HG03432 (cell line): ENCODE results near the gene SSH3.
"Not testable (repeated sequence)": the region's sequence is repeated elsewhere in the genome, so short reads cannot be mapped to it uniquely, and the experiment has no call there.

ENCODE experiments used
- ATAC-seq: cut with Tn5 transposase; IDR thresholded peaks from one replicate; pipeline ENCODE4 v1.9.1; 2021; ENCODE audit warnings: mild to moderate bottlenecking, moderate library complexity; ENCODE audit not compliant: unreplicated experiment

SSH3 gene, protein sequence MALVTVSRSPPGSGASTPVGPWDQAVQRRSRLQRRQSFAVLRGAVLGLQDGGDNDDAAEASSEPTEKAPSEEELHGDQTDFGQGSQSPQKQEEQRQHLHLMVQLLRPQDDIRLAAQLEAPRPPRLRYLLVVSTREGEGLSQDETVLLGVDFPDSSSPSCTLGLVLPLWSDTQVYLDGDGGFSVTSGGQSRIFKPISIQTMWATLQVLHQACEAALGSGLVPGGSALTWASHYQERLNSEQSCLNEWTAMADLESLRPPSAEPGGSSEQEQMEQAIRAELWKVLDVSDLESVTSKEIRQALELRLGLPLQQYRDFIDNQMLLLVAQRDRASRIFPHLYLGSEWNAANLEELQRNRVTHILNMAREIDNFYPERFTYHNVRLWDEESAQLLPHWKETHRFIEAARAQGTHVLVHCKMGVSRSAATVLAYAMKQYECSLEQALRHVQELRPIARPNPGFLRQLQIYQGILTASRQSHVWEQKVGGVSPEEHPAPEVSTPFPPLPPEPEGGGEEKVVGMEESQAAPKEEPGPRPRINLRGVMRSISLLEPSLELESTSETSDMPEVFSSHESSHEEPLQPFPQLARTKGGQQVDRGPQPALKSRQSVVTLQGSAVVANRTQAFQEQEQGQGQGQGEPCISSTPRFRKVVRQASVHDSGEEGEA

DNA sequence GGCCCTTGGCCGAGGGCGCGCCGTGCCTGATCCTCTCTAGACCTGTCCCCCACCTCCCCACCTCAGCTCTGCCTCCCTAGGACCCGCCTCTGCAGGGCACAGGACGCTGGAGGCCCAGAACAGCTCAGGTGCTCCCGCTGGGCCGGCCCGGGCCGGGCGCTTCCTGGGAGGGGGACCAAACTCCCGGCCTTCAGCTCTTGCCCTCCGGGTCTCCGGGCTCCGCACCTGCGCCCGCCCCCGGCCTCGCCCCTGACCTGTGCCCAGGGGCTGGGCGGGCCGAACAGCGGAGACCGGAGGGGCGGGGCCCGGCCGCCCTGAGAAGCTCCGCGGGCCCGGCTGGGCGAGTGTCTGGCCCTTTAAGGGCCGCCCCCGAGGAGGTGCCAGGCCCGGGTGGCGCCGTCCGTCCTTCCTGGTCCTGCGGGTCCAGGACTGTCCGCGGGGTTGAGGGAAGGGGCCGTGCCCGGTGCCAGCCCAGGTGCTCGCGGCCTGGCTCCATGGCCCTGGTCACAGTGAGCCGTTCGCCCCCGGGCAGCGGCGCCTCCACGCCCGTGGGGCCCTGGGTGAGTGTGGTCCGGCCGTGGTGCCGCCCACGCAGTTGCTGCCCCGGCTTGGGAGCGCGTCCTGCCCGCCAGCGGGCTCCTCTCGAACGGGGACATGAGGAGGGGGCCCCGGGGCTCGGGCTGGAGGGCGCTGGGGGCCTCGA, at the start of gene SSH3:
TSS of gene SSH3 (plus strand) at position 399 of the 703 bp plus-strand sequence. CDS start at position 495, 96 bp downstream.
- ATAC-seq: no peak

DNA sequence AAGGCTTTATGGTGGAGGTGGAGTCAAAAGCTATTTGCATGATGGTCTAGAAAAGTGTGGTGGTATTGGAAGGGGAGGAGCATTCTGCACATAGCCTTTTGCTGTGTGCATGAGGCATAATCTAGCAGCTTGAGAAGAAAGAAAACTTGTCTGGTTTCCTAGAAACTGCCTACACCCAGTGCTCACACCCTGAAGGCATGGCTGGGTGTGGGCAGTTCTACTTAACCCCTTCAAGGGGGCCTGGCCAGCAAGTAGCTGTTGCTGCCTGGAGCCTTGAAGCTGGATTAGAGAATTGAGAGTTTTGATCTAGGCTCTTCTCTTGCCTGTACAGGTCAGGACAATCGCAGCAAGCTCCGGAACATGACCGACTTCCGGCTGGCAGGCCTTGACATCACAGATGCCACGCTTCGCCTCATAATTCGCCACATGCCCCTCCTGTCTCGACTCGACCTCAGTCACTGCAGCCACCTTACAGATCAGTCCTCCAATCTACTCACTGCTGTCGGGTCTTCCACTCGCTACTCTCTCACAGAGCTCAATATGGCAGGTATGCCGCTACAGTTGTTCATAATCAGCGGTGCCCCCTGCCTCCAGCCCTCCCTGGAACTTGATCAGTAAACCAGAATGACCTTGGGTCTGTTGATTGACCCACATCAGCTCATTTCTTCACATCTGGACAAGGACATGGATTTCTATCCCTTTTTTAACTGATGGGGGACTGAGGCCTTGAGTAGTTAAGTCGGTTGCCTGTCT, 49.3 kb upstream of the SSH3 start:
- ATAC-seq: no peak

DNA sequence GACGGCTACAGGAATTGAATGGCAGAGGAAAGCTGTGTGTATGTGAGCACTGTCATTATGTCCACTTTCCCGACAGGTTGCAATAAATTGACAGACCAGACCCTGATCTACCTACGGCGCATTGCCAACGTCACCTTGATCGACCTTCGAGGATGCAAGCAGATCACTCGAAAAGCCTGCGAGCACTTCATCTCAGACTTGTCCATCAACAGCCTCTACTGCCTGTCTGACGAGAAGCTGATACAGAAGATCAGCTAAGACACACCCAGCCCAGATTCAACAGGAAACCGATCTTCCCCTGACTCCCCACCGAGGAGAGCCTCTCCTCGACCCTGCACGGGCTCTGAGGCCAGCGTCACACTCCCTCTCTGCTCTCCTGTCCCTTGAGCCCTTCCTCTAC, 48.5 kb upstream of the SSH3 start:
- ATAC-seq: no peak

DNA sequence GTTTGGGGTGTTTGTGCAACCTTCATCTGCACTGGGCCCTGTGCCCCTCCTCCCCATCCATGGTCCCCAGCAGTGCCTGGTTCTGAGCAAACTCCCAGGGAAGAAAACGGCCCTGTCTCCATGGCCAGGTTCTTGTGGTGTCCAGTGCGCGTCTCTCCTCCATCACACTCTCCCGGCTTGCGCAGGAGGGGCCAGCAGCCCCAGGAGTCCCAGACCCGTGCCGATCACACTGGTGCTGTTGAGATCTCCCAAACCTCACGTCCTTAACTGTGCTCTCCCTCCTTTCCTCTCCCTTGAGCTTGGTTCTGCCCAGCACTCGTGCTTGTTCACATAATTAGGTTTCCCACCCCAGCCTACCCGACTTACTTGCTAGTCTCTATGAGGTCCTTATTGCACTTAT, 48.0 kb upstream of the SSH3 start:
- no peak for ATAC-seq

DNA sequence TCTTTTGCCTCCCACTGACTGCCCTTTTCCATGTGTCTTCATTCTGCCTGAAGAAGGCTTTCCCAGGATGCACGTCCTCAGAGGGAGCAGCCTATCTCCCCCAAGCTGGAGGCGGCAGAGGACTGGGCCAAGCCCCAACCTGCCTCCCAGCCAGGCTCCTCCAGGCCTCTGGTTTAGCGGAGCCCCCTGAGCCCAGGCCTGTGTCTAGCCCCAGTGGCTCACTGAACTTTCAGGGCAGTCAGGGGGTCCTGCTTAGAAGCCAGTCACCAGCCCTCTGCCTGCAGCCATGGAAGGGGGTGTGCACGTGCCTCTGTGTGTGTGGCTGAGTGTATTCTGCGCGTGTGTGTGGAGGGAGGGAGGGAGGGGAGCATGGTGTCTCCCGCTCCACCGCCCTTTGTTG, 47.5 kb upstream of the SSH3 start:
- no peak for ATAC-seq

DNA sequence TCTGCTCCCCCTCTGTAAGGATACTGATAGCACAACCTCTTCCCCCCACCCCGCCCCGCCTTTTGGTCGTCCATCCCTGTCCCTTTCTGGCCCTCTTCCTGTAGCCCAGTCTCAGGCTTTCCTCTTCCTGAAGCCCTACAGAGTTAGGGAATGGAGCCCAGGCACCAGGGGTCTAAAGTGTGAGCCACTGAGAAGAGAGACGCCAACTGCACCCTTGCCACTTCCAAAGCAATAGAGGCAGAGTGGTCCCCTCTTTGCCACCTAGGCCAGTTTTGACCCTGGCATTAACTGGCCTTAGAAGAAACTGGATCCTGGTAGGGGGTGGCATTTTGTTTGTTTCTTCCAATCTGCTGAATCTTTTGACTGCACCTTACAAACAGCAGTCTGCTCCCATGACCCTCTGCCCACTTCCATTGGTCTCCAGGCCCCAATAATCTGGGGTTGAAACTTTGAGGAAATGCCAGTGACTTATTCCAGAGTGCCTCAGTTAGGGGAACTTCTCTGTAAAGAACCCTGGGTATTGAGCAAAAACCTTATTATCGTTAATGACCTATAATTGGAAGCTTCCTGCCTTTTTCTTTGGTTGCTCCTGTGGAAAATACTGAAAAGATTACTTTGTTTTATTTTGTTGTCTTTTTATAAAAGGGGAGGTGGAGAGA, 46.7 kb upstream of the SSH3 start:
- ATAC-seq: no peak

DNA sequence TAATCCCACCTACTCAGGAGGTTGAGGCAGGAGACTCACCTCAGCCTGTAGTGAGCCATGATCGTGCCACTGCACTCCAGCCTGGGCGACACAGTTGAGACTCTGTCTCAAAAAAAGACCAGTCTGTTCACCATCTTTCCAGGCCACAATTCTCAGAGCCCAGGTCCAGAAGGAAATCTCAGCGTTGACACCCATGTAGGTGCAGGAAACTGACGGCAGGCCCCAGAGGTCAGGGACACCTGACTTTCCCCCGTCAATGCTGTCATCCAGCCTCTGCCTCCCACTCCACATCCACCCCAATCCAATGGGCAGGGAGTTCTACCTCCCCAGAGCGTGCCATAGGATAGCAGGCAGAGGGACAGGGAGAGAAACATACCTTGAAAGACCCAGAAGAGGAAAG, 42.9 kb upstream of the SSH3 start:
- ATAC-seq: no peak

DNA sequence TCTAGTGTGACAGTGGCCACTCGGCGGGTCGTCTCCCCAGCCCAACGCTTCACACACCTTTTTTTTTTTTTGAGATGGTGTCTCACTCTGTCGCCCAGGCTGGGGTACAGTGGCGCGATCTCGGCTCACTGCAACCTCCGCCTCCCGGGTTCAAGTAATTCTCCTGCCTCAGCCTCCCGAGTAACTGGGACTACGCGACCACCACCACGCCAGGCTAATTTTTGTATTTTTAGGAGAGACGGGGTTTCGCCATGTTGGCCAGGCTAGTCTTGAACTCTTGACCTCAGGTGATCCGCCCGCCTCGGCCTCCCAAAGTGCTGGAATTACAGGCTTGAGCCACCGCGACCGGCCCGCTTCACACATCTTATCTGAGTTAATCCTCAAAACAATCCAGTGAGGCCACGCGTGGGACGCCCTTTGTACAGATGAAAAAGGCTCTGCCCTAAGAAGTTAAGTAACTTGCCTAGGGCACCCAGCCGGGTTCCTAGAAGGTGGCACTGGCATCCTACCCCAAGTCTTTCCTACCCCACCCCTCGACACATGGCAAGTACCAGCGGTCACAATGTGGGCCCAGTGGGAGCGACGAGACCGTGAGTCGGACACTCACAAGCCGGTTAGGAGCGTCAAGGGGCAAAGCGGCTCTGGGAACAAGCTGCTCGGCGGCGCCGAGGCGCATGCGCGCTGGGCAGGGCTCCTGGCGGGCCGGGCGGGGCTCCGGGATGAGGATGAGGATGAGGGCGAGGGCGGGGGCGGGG, 42.3 kb upstream of the SSH3 start:
- ATAC-seq: not testable (repeated sequence)

DNA sequence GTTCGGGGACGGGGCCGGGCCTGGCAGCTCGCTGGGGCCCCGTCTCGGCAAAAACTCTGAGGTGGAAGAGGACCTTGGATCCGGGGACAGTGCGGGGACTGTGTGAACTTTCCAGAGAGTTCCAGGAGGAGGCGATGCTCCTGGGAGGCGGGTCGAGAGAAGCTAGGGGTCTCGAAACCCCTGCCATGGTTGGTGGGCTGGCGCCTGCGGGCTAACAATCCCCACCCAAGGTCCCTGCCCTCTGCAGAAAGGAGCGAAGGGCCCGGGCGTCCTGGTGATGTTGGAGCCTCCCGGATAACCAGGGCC, 41.7 kb upstream of the SSH3 start:
- no peak for ATAC-seq

DNA sequence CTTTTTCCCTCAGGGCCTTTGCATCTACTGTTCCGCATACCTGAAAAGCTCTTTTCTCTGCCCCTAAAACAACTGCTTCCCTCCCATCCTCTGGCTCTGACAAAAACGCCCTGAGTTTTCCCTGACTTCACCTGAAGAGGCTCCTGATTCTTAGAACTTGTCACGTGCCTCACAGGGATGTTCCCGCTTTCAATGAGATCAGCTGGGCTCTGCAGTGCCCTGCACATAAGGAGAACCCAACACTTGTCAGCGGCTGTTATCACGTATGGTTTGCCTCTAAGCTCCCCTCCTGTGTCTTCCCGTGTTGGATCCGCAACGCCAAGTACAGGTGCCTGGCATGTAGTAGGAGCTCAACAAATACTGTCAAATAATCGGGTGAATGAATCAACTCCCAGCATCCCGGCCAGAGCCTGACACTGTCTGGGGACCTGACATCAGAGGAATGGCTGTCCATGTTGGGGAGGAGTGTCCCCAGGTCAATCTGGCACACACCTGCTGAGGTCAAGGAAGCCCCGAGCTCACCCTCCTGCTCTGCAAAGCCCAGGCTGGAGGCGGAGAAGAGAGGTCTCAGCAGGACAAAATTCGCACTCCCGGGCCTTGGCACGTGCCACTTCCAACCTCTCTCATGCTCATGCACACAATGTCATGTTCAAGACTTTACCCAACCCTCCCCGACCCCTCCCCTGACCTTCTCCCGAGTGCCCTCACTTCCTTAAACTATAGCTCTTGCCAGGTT, 41.2 kb upstream of the SSH3 start:
- ATAC-seq: no peak

DNA sequence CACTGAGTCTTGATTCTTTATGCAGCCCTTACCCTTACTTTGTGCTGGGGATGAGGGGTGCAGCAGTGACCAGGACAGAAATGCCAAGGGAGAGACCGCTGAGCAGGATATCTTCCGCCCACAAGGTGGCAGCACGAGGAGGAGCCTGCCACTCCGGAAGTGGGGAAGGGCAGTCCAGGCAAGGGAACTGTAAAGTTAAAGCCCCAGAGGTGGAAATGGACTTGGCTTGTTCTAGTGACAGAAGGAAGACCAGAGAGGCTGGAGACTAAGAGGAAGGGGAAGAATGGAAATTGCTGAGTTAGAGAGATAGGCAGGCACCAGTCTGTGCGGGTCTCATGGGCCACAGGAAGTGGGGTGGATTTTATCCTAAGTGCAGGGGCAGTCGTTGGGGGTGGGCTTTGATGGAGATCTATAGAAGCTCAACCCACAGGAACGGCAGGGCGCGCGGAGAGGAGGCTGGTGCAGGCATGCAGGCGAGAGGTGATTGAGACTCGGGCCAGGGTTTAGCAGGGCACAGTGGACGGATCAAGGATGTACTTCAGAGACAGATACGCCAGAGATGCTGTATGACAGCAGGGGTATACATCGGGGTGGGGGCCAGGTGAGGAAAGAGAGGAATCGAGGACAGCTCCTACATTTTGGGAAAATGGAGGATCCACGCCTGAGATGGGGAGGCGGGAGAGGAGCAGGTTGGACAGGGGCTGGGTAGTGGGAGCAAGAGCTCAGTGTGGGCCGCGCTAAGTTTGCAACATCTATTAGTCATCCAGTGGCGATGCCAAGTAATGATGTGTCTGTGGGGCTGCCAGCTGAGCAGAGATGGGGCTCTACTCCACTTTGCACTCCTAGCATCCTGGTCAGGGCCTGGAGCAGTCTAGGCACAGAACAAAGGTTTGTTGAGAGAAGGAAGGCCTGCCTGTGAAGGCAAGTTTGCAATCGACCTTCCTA, 40.3 kb upstream of the SSH3 start:
- no peak for ATAC-seq

DNA sequence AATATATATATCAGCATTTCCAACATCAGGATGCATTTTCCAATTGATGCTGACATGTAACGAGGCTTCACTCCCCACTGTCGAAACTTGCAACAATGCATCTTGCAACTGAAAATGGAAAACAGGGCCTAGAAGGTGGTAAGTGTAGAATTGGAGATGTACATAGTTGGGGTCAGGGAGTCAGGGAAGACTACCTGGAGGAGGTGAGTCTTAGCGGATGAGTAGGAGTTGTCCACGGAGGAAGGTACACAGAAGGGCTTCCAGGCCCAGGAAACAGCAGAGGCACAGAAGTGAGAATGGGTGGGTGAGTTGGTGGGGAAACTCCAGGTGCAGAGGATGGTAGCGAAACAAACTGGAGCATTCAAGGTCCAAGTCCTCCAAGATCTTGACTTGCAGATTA, 39.1 kb upstream of the SSH3 start:
- ATAC-seq: no peak

DNA sequence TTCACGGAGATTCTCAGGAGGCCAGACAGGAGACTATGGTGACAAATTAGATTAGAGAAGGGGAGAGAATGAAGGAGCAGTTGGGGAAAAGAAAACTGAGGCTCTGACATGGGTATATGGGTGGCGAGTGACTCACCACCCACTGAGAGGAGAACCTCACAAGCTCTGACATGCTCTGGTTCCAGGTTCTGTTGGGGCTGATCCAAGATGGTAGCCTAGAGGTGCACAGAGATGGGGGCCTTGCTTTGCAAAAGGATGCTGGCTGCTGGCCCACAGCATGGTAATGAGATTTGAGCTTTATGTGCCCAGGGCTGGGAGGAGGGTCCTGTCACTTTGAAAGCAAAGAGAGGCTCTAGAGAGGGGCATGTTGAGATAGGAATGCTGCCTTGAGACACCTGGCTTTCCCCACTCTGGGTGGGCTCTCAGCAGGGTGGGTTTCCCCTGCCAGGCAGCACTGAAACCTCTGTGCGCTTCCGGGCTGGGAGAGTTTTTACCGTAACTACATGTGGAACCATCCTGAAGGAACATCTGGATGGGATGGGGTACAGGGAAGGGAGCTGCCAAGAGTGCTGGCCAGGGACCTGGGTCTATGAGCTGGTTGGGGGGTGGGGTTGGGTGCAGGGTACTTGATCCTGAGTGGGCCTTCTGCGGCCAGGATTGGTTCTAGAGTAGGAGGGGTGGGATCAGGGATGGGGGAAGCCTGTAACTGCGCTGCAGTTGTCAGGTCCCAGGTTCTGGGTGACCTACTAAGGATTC, 38.3 kb upstream of the SSH3 start:
- no peak for ATAC-seq

DNA sequence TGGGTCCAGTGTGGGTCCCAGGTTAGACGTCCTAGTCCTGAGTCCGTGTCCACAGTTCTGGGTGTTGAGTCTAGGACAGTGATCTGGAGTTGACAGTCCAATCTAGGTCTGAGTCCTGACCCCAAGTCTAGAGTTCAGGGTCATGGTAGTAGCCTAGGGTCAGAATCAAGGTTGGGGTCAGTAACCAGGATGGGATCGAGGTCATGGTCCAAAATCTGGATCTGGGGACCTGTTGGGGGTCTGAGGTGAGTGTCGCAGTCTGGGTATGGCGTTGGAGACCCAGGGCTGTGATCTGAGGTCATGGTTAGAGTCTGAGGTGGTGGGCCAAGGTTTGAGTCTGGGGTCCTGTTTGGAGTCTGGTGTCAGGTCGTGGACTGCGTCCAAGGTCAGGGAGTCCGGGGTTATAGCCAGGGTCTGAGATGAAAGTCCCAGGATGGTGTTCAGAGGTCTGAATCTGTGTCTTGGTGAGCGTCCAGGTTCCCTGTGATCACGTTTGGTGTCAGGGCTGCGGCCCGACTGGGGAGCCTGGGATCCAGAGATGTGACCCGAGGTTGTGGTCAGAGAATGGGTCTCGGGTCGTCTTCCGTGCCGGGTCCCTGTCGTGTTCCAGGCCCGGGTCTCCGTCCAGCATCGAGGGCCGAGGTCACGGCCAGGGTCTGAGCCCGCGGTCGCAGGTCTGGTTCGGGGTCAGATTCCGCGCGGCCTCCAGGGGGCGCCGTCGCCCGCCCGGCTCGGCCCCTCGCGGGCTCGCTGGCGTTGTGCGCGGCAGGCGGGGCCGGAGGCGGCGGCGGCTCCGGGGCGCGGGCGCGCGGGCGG, 37.5 kb upstream of the SSH3 start:
- ATAC-seq: peak; percentile 57

DNA sequence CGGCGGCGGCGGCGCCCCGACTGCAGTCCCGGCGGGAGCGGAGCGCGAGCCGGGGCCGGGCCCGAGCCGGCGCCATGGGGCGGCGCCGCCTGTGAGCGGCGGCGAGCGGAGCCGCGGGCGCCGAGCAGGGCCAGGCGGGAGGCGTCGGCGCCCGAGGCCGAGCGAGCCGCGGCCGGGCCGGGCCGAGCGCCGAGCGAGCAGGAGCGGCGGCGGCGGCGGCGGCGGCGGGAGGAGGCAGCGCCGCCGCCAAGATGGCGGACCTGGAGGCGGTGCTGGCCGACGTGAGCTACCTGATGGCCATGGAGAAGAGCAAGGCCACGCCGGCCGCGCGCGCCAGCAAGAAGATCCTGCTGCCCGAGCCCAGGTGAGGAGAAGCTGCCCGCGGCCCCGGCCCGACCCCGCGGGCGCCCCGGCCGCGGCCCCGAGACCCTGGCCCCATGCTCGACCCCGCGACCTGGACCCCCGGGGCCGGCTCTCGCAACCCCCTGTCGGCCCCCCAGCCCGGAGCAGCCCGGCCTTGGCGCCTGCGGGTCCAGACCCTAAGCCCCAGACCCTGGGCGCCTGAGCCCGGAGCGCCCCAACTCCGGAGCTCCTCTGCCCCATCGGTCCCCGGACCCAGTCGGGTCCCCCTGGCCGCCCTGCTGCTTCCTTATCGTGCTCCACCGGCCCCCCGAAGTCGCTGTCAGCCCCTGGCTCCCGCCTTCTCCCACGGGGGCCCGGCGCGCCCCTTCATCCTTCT, 36.7 kb upstream of the SSH3 start, which contains the start of gene GRK2:
TSS of gene GRK2 (plus strand) at position 25 of the 739 bp plus-strand sequence. CDS start at position 252, 227 bp downstream.
- peak; percentile 9 for ATAC-seq
